HL-60 (cell line): ENCODE measurements around the gene SMAD9.

ENCODE experiments used
- DNase-seq, 2 experiments: peaks; one replicate each; pipeline ENCODE4 v3.0.0-alpha.2; 2010 to 2020; ENCODE audit warnings: low read depth in 1 of 2, low spot score in 1 of 2
- H3K27ac ChIP-seq: fragments of 250-450 bp; sonication (Bioruptor Pico); replicated peaks from 2 replicates; pipeline ENCODE4 v1.5.1; 2020; ENCODE audit warnings: mild to moderate bottlenecking, moderate library complexity
- H3K27me3 ChIP-seq: fragments of 250-450 bp; sonication (Bioruptor Pico); 2 replicates; pipeline ENCODE4 v1.5.1; 2021; ENCODE audit warnings: mild to moderate bottlenecking, moderate library complexity; ENCODE audit not compliant: insufficient read depth, poor library complexity, severe bottlenecking
- H3K4me3 ChIP-seq: replicated peaks from 2 replicates; pipeline ENCODE4 v1.5.1; 2011; ENCODE audit warnings: mild to moderate bottlenecking, control low read depth, low read length; ENCODE audit not compliant: insufficient read depth
- GABPA ChIP-seq: IDR thresholded peaks from 2 replicates; pipeline ENCODE4 v1.6.1; 2012; ENCODE audit warnings: low read depth
- POLR2AphosphoS5 ChIP-seq: IDR thresholded peaks from 2 replicates; pipeline ENCODE4 v1.6.1; 2012; ENCODE audit warnings: low read depth
- SPI1 ChIP-seq: IDR thresholded peaks from 2 replicates; pipeline ENCODE4 v1.6.1; 2012; ENCODE audit warnings: low read depth, mild to moderate bottlenecking, borderline replicate concordance
- TF ChIP-seq, protein P1 (sequence below): IDR thresholded peaks from 2 replicates; pipeline ENCODE4 v1.6.1; 2012; ENCODE audit warnings: low read depth; ENCODE audit not compliant: insufficient replicate concordance
- TF ChIP-seq, protein P2 (sequence below): IDR thresholded peaks from one replicate; pipeline ENCODE4 v1.5.1; 2011; ENCODE audit warnings: low read length, control low read depth, inconsistent platforms; ENCODE audit not compliant: insufficient read depth

Gene SMAD9

DNA sequence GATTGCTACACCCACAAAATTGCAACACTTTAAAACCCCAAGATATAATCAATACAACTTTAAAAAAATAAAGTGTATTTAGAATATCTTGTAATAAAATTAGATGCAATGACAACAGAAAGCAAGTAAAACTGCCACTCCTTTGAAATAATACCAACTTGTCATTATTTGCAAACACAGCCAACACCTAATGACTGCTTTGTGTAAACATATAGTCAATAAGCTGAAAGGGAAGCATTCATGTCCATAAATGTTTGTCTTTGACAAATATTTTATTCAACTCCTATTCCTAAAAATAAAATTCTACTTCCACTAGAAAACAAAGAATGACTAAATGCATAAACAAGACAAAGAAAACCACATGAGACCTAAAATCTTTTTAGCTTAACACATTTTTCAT lies 6.6 kb downstream of the SMAD9 start:
- TF ChIP-seq SPI1 (no peak), POLR2AphosphoS5 (no peak), GABPA (no peak)
- TF ChIP-seq, protein P1, sequence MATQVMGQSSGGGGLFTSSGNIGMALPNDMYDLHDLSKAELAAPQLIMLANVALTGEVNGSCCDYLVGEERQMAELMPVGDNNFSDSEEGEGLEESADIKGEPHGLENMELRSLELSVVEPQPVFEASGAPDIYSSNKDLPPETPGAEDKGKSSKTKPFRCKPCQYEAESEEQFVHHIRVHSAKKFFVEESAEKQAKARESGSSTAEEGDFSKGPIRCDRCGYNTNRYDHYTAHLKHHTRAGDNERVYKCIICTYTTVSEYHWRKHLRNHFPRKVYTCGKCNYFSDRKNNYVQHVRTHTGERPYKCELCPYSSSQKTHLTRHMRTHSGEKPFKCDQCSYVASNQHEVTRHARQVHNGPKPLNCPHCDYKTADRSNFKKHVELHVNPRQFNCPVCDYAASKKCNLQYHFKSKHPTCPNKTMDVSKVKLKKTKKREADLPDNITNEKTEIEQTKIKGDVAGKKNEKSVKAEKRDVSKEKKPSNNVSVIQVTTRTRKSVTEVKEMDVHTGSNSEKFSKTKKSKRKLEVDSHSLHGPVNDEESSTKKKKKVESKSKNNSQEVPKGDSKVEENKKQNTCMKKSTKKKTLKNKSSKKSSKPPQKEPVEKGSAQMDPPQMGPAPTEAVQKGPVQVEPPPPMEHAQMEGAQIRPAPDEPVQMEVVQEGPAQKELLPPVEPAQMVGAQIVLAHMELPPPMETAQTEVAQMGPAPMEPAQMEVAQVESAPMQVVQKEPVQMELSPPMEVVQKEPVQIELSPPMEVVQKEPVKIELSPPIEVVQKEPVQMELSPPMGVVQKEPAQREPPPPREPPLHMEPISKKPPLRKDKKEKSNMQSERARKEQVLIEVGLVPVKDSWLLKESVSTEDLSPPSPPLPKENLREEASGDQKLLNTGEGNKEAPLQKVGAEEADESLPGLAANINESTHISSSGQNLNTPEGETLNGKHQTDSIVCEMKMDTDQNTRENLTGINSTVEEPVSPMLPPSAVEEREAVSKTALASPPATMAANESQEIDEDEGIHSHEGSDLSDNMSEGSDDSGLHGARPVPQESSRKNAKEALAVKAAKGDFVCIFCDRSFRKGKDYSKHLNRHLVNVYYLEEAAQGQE = no peak
- TF ChIP-seq, protein P2, sequence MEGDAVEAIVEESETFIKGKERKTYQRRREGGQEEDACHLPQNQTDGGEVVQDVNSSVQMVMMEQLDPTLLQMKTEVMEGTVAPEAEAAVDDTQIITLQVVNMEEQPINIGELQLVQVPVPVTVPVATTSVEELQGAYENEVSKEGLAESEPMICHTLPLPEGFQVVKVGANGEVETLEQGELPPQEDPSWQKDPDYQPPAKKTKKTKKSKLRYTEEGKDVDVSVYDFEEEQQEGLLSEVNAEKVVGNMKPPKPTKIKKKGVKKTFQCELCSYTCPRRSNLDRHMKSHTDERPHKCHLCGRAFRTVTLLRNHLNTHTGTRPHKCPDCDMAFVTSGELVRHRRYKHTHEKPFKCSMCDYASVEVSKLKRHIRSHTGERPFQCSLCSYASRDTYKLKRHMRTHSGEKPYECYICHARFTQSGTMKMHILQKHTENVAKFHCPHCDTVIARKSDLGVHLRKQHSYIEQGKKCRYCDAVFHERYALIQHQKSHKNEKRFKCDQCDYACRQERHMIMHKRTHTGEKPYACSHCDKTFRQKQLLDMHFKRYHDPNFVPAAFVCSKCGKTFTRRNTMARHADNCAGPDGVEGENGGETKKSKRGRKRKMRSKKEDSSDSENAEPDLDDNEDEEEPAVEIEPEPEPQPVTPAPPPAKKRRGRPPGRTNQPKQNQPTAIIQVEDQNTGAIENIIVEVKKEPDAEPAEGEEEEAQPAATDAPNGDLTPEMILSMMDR = no peak
- H3K27ac ChIP-seq = no peak overlapping the region
- DNase-seq = no peak

DNA sequence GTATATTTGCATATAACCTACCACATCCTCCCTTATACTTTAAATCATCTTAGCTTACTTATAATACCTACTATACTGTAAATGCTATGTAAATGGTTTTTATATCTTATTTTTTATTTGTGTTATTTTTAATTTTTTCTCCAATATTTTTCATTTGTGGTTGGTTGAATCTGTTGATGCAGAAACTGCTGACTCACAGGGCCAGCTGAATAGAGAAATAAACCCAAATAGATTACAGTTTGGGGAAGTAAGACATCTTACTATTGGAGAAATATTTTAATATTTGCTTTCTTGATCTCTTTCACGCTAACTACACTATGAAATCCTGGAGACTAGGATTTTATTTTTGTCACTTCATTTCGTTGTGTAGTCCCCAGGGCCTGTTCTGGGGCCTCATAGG lies 7.1 kb downstream of the SMAD9 start:
- Histone ChIP-seq H3K4me3 (no peak overlapping the region), H3K27ac (no peak overlapping the region), H3K27me3 (peaks cover 9% of the 10 kb centered on the region)
- no peak for TF ChIP-seq POLR2AphosphoS5
- TF ChIP-seq, protein P1 = no peak
- TF ChIP-seq, protein P2 = no peak
- no peak for DNase-seq

More for the DNA sequence above, 6.6 kb downstream of the SMAD9 start:
- Histone ChIP-seq H3K27me3 (peaks cover 11% of the 10 kb centered on the region), H3K4me3 (no peak overlapping the region)

DNA sequence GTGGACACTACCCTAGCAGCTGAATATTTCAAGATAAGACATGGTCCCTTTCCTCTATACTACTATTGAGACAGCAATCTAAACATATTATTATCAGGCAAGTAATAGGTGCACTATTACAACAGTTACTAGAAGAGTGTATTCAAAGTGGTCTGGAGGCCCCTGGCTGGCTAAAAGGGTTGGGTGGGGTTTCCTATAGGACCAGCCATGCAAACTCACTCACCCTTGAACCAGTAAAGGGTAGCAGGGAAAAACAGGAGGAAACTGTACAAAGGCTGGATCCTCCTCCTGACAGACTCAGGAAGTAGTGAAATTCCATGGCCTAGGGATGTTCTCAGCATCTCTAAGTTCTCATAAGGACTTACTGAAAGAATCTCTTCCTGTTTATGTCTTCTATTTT lies 7.7 kb downstream of the SMAD9 start:
- peaks cover 11% of the 10 kb centered on the region for H3K27me3 ChIP-seq
- TF ChIP-seq GABPA = no peak
- TF ChIP-seq, protein P2 = no peak
- no peak for TF ChIP-seq SPI1
- no peak for DNase-seq
- no peak overlapping the region for H3K27ac ChIP-seq
- no peak overlapping the region for H3K4me3 ChIP-seq

DNA sequence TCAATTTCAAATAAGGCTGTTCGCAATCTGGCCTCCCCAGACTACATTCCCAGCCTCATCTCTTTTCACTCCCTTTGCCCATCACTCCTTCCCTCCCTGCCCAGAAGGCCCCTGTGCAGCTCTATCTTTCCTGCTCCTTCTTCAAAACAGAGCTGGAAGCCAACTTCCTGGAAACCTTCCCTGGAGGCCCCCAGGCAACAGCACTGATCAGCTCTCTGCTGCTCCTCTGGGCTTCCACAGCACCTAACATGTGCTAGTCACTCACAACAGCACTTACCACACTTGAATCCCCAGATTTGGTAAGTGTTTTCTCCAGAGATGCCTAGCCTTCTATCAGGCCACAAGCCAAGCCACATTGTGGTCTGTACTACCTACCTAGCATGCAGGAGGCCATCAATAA lies 9.5 kb downstream of the SMAD9 start:
- H3K27me3 ChIP-seq = peaks cover 10% of the 10 kb centered on the region
- no peak for DNase-seq
- H3K27ac ChIP-seq = no peak overlapping the region
- TF ChIP-seq, protein P2 = no peak
- TF ChIP-seq GABPA (no peak), SPI1 (no peak), POLR2AphosphoS5 (no peak)
- TF ChIP-seq, protein P1 = no peak
- no peak overlapping the region for H3K4me3 ChIP-seq
